ENCODE measurements around the gene DEFB113. TPM values are rescaled to one million over a fixed set of nuclear protein-coding genes. Genes with fewer than 3 reads are reported as not detected.

The DEFB113 gene
- total RNA-seq, 1 donor from 2014 or later: not detected

GRCh38 chr6:49987749-49988148, 18.3 kb upstream of the DEFB113 start:
- no peak for TF ChIP-seq CTCF (IDR thresholded peaks at IDR 0.05; ENCODE audit: unreplicated experiment)
- H3K9me3 Mint-ChIP-seq (ENCODE audit: unreplicated experiment): no peaks in the 10 kb centered on the region

GRCh38 chr6:49986551-49986950, 17.1 kb upstream of the DEFB113 start:
- no peak for DNase-seq (ENCODE audit: low spot score)
- TF ChIP-seq CTCF (IDR thresholded peaks at IDR 0.05; ENCODE audit: unreplicated experiment): no peak
- H3K27me3 Mint-ChIP-seq (ENCODE audit: unreplicated experiment): peaks cover 1% of the 10 kb centered on the region
- no peaks in the 10 kb centered on the region for H3K9me3 Mint-ChIP-seq (ENCODE audit: unreplicated experiment)
- H3K4me3 Mint-ChIP-seq (ENCODE audit: unreplicated experiment): no peak overlapping the region
- no peaks in the 10 kb centered on the region for H3K4me1 Mint-ChIP-seq (ENCODE audit: unreplicated experiment)
- H3K27ac Mint-ChIP-seq (ENCODE audit: unreplicated experiment): no peak overlapping the region
- H3K36me3 Mint-ChIP-seq (ENCODE audit: low read depth, unreplicated experiment): no peaks in the 10 kb centered on the region

More at GRCh38 chr6:49987749-49988148, 18.3 kb upstream of the DEFB113 start:
- Mint-ChIP-seq H3K27ac (ENCODE audit: unreplicated experiment) (no peak overlapping the region), H3K36me3 (ENCODE audit: low read depth, unreplicated experiment) (no peaks in the 10 kb centered on the region), H3K27me3 (ENCODE audit: unreplicated experiment) (peaks cover 1% of the 10 kb centered on the region), H3K4me3 (ENCODE audit: unreplicated experiment) (no peak overlapping the region), H3K4me1 (ENCODE audit: unreplicated experiment) (no peaks in the 10 kb centered on the region)
- no peak for DNase-seq (ENCODE audit: low spot score)

- H3K4me3 Mint-ChIP-seq (ENCODE audit: unreplicated experiment): no peak overlapping the region
- H3K36me3 Mint-ChIP-seq (ENCODE audit: low read depth, unreplicated experiment): no peaks in the 10 kb centered on the region
- no peaks in the 10 kb centered on the region for H3K9me3 Mint-ChIP-seq (ENCODE audit: unreplicated experiment)
- DNase-seq (ENCODE audit: low spot score): no peak
- TF ChIP-seq CTCF (IDR thresholded peaks at IDR 0.05; ENCODE audit: unreplicated experiment): no peak
- H3K27me3 Mint-ChIP-seq (ENCODE audit: unreplicated experiment): no peaks in the 10 kb centered on the region
- no peaks in the 10 kb centered on the region for H3K4me1 Mint-ChIP-seq (ENCODE audit: unreplicated experiment)
- H3K27ac Mint-ChIP-seq (ENCODE audit: unreplicated experiment): no peak overlapping the region
Measured at GRCh38 chr6:49982046-49982445, 12.6 kb upstream of the DEFB113 start.

- no peak for DNase-seq (ENCODE audit: low spot score)
- Mint-ChIP-seq H3K27me3 (ENCODE audit: unreplicated experiment) (no peaks in the 10 kb centered on the region), H3K9me3 (ENCODE audit: unreplicated experiment) (no peaks in the 10 kb centered on the region), H3K4me3 (ENCODE audit: unreplicated experiment) (no peak overlapping the region), H3K27ac (ENCODE audit: unreplicated experiment) (no peak overlapping the region), H3K36me3 (ENCODE audit: low read depth, unreplicated experiment) (no peaks in the 10 kb centered on the region), H3K4me1 (ENCODE audit: unreplicated experiment) (no peaks in the 10 kb centered on the region)
- TF ChIP-seq CTCF (IDR thresholded peaks at IDR 0.05; ENCODE audit: unreplicated experiment): no peak
Measured at GRCh38 chr6:49980898-49981297, 11.5 kb upstream of the DEFB113 start.

GRCh38 chr6:49979584-49979983, 10.2 kb upstream of the DEFB113 start:
- H3K27ac Mint-ChIP-seq (ENCODE audit: unreplicated experiment): no peak overlapping the region
- H3K4me3 Mint-ChIP-seq (ENCODE audit: unreplicated experiment): no peak overlapping the region
- no peaks in the 10 kb centered on the region for H3K9me3 Mint-ChIP-seq (ENCODE audit: unreplicated experiment)
- H3K27me3 Mint-ChIP-seq (ENCODE audit: unreplicated experiment): no peaks in the 10 kb centered on the region
- DNase-seq (ENCODE audit: low spot score): no peak
- TF ChIP-seq CTCF (IDR thresholded peaks at IDR 0.05; ENCODE audit: unreplicated experiment): no peak
- no peaks in the 10 kb centered on the region for H3K4me1 Mint-ChIP-seq (ENCODE audit: unreplicated experiment)
- no peaks in the 10 kb centered on the region for H3K36me3 Mint-ChIP-seq (ENCODE audit: low read depth, unreplicated experiment)
